GM21515 (cell line): ENCODE measurements around the gene IFI16.
"Not testable (repeated sequence)": the region's sequence is repeated elsewhere in the genome, so short reads cannot be mapped to it uniquely, and the experiment has no call there.

ENCODE experiments used
- ATAC-seq: cut with Tn5 transposase; IDR thresholded peaks from one replicate; pipeline ENCODE4 v1.9.1; 2021; ENCODE audit not compliant: unreplicated experiment

Gene IFI16

DNA sequence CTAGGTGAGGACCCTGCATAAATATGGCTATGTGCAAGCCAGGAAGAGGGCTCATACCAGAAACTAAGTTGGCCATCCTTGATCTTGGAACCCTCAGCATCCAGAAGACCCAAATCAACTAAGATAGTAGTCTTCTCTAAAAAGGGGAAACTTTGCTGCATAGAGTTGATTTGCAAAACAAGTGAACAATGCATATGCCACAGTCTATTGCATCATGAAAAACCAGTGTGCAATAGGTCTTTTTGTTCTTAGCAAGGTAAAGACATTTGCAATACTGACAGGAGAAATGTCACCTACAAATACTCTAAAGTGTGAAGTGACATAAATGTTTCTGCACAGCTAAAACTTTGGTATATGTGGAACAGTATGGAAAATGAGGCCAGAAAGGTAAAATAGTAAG, 2.0 kb upstream of the IFI16 start:
- no peak for ATAC-seq

DNA sequence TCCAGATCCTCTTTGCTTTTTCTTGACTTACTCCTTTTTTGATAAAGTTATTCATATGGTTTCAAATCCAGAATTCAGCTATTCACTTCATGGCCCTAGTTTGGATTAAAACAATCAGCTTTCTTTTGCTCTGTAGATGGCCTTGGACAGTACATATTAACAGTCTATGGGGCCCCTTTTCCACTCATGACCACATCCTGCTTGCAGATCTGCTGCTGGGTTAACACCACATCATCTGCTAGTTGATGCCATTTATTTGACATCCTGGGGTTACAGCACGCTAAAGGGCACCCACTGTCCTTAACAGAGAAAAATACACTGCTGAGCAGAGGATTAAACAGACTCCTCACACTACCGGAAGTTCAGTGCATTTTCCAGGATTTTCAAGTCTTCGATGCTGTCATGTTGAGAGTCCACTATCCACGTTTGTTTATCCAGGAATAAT, 941 bp upstream of the IFI16 start:
- peak; percentile 69 for ATAC-seq

DNA sequence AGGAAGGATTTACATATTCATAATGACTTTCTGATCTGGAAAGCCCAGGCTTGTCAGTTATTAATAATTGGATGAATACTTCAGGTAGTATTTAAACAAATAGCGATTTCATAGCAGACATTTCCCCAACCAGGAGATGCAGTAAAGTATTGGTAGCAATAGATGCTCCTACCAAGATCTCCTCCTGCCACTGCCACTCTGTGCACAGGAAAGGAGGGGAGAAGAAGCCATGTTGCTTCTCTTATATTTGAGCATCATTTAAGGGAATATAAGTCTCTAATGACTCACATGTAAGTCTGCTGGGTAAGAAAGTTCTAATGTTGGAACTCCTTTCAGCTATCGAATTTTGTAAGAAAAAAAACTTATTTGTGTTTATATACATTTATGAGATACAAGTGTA, 420 bp upstream of the IFI16 start:
- ATAC-seq = no peak

DNA sequence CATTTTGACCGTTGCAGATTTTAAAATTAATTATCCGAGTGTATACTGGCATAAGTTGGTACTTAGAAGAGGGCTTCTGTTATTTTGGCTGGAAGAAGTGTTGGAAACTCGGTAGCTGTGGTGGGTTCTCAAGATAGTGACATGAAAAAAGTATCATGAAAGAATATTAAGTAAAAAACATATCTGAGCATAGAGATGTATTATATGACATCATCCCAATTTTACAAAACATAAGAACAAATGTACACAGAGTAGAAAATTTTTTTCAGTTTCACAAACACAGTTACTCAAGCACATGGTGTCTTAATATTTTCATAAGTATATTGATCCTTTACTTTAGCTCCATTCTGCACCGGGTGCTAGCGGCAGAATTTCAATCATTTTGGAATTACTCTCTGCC, 684 bp downstream of the IFI16 start:
- ATAC-seq = no peak

DNA sequence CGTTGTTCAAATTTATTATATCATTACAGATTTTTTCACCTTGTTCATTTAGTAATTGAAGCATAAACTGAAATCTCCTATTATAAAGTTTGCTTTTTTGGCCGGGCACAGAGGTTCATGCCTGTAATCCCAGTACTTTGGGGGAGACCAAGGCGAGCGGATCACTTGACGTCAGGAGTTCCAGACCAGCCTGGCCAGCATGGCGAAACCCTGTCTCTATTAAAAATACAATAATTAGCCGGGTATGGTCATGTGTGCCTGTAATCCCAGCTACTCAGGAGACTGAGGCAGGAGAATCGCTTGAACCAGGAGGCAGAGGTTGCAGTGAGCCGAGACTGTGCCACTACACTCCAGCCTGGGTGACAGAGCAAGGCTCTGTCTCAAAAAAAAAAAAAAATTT, 1.3 kb downstream of the IFI16 start:
- not testable (repeated sequence) for ATAC-seq

GRCh38 chr1:159011751-159012150, 2.0 kb downstream of the IFI16 start:
- ATAC-seq = no peak

- no peak for ATAC-seq
Observed at GRCh38 chr1:159012495-159012894, 2.8 kb downstream of the IFI16 start.

- no peak for ATAC-seq
Observed at GRCh38 chr1:159014003-159014571, 4.4 kb downstream of the IFI16 start.

DNA sequence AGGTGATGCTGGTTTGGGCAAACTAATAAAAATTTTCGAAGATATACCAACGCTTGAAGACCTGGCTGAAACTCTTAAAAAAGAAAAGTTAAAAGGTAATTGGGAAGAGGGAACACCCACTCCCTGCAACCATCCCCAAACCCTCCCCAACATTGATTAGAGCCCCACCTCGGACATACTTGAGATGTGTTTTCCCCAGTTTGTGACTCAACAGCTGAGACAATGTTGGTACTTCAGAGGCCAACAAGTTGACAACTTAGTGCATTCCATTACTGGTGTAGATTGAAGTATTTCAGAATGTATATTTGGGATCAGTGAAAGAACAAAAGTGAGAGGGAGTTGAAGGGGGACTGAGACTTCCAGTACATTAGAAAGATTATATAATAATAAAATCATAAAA, 5.1 kb downstream of the IFI16 start:
- ATAC-seq = no peak

DNA sequence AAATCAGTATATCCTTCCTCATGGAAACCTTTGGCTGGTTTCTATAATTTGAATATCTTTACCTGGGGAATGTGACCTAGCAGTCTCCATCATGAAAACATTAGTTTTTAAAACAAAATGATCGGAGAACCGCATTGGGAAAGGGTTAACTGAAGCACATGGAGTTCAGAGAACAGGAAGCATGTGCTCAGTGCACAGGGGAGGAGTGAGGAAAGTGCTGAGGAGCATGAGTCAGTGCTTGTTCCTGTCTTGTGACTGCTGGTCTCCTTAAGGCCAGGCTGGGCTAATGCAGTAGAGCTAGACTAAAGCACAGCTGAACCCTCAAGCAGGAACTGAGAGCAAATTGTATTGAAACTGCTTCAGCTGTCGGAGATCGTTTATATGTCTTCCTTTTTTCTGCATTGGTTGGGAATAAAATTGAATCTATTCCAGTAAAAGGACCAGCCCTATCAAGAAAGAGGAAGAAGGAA, 5.8 kb downstream of the IFI16 start:
- ATAC-seq = peak; percentile 93

- no peak for ATAC-seq
Observed at GRCh38 chr1:159023723-159024122, 14.0 kb downstream of the IFI16 start.

DNA sequence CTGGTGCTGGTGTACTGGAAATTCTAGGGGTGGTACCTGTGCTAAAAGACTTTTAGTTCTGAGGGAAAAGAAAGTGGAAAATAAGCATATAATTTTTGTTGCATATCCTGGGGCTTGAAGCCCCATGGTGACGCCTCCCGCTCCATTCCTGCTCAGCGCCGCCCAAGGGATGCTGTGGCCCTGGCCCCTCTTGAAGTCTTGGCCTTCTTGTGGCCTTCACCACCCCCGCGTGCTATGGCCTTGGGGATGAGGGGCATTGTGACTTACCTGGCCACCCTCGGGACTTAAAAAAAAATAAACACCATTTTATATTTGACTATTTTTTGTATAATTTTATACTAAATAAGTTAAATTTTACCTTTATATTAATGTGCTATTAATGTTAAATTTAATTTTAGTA, 15.3 kb downstream of the IFI16 start:
- ATAC-seq = no peak

- not testable (repeated sequence) for ATAC-seq
Observed at GRCh38 chr1:159026841-159027240, 17.1 kb downstream of the IFI16 start.

- no peak for ATAC-seq
Observed at GRCh38 chr1:159030311-159030710, 20.6 kb downstream of the IFI16 start.

- no peak for ATAC-seq
Observed at GRCh38 chr1:159030877-159031447, 21.3 kb downstream of the IFI16 start.

- no peak for ATAC-seq
Observed at GRCh38 chr1:159040206-159040605, 30.5 kb downstream of the IFI16 start.

DNA sequence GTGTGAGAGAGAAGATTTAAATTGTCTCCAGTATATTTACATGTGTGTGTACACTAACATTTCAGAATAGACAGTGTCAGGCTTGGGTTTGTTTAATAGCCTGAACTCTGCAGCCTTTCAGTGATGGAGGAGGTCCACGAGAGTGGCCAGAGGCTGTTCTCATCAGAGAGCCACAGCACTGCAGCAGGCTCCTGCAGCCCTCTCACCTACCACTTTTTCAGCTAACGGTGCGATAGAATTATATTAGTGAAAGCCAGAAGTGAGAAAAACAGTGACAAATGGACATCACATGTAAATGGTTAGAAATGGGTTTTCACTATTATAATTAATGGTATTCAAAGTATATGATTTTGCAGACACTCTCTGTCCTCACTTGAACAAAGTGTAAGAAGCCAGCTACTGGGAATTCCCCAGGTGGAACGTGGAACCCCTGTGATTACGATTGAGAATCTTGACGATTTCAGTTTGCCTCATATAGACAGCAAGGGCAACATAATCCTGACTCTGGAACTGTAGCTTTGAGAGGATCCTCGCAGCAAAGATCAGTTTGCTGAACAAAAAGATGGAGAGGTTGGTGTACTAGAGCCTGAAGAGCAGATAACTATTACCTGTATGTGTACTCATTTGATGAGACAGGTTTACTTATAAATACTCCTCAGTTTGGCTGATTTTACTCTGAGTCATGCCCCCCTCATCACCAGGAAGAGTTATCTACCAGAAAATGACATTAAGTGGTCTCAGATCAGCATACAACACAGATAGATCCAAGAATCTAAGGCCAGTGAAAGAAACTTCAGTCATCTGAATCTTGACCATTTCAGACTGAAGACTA, 31.4 kb downstream of the IFI16 start:
- no peak for ATAC-seq

GRCh38 chr1:159046486-159046885, 36.8 kb downstream of the IFI16 start:
- ATAC-seq = not testable (repeated sequence)

DNA sequence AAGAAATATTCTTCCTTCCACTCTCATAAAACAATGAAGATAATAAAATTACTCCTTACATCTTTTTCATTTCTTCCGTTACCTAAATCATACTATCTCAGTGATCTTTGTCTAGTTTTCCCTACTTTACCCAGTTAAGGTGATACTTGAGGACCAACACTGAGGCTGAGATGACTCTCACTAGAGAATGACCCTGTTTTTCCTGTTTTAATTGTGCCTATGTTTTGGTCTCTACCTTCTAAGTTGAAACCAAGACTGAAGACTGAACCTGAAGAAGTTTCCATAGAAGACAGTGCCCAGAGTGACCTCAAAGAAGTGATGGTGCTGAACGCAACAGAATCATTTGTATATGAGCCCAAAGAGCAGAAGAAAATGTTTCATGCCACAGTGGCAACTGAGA, 41.7 kb downstream of the IFI16 start:
- ATAC-seq = no peak

- no peak for ATAC-seq
Observed at GRCh38 chr1:159054427-159054826, 44.7 kb downstream of the IFI16 start.

- no peak for ATAC-seq
Observed at GRCh38 chr1:159055181-159055641, 45.5 kb downstream of the IFI16 start.

- no peak for ATAC-seq
Observed at GRCh38 chr1:159056069-159056698, 46.5 kb downstream of the IFI16 start.
